Tibial artery (tissue), 4 donors: ENCODE data around the gene PITPNM3.

Source experiments
- DNase-seq, 2 donors: peaks; one replicate each; pipeline ENCODE4 v3.0.0-alpha.2; 2019
- H3K27ac ChIP-seq, 2 donors: fragments of 200-600 bp; sonication (generic) in 1 of 2; 1 replicate in 1 of 2; 2 replicates in 1 of 2; pipeline ENCODE4 v1.5.1; 2018 to 2019; ENCODE audit warnings: mild to moderate bottlenecking in 1 of 2
- H3K27me3 ChIP-seq, 2 donors: fragments of 200-600 bp; sonication (generic) in 1 of 2; one replicate each; pipeline versions ENCODE4 v1.5.1 to v1.6.0; 2016 to 2019
- H3K36me3 ChIP-seq, 3 donors: fragments of 200-600 bp; sonication (generic) in 2 of 3; one replicate each; pipeline ENCODE4 v1.5.1; 2016 to 2019; ENCODE audit warnings: mild to moderate bottlenecking in 2 of 3
- H3K4me1 ChIP-seq, 4 donors: fragments of 200-600 bp; sonication (generic) in 2 of 4; 1 replicate in 3 of 4; 2 replicates in 1 of 4; pipeline ENCODE4 v1.5.1; 2016 to 2019
- H3K4me3 ChIP-seq, 2 donors: fragments of 200-600 bp; sonication (generic) in 1 of 2; 1 replicate in 1 of 2; 2 replicates in 1 of 2; pipeline ENCODE4 v1.5.1; 2018 to 2019; ENCODE audit warnings: mild to moderate bottlenecking in 2 of 2
- H3K9me3 ChIP-seq, 3 donors: fragments of 200-600 bp; sonication (generic) in 1 of 3; one replicate each; pipeline ENCODE4 v1.5.1; 2016 to 2019
- CTCF ChIP-seq, 2 experiments: fragments of 200-600 bp in 1 of 2; fragments of 450-650 bp in 1 of 2; IDR thresholded peaks; one replicate each; pipeline ENCODE4 v1.5.1; 2017 to 2019; ENCODE audit warnings: antibody characterized with exemption in 2 of 2, mild to moderate bottlenecking in 1 of 2, moderate library complexity in 1 of 2
- intact Hi-C: fragments of 100-400 bp; cut with DNase I; formaldehyde crosslinking; loops from one replicate; pipeline ENCODE4 v1.15.0; 2023; ENCODE audit warnings: low total_unique reads

Gene PITPNM3

GRCh38 chr17:6509031-6509771 lies 47.2 kb downstream of the PITPNM3 start:
- Histone ChIP-seq H3K4me3 (no peak overlapping the region), H3K27ac (peak overlapping the region; percentile 45 to 46), H3K36me3 (no peaks in the 10 kb centered on the region), H3K27me3 (peaks cover 0 to 4% of the 10 kb centered on the region in 2 donors), H3K9me3 (no peaks in the 10 kb centered on the region), H3K4me1 (peaks cover 0 to 30% (median 2%) of the 10 kb centered on the region in 4 donors)
- peak in 1 of 2 donors; percentile 59 for DNase-seq
- intact Hi-C loops, result no loop called here
- no peak for TF ChIP-seq CTCF (IDR thresholded peaks at IDR 0.05)

- peaks cover 0 to 4% of the 10 kb centered on the region in 2 donors for H3K27me3 ChIP-seq
- H3K27ac ChIP-seq, result peak overlapping the region; percentile 45 to 46
- intact Hi-C loops, result no loop called here
- TF ChIP-seq CTCF (IDR thresholded peaks at IDR 0.05), result no peak
- H3K36me3 ChIP-seq, result no peaks in the 10 kb centered on the region
- no peaks in the 10 kb centered on the region for H3K9me3 ChIP-seq
- H3K4me3 ChIP-seq, result no peak overlapping the region
- peak in 1 of 2 donors; percentile 55 for DNase-seq
- H3K4me1 ChIP-seq, result peaks cover 0 to 30% (median 2%) of the 10 kb centered on the region in 4 donors
Observed at GRCh38 chr17:6508519-6509030, 47.8 kb downstream of the PITPNM3 start.

GRCh38 chr17:6508016-6508415 lies 48.3 kb downstream of the PITPNM3 start:
- intact Hi-C loops, result no loop called here
- H3K27ac ChIP-seq, result no peak overlapping the region
- peaks cover 0 to 4% of the 10 kb centered on the region in 2 donors for H3K27me3 ChIP-seq
- peak in 1 of 2 donors; percentile 35 for DNase-seq
- no peaks in the 10 kb centered on the region for H3K36me3 ChIP-seq
- no peak for TF ChIP-seq CTCF (IDR thresholded peaks at IDR 0.05)
- peaks cover 0 to 30% (median 2%) of the 10 kb centered on the region in 4 donors for H3K4me1 ChIP-seq
- no peaks in the 10 kb centered on the region for H3K9me3 ChIP-seq
- H3K4me3 ChIP-seq, result no peak overlapping the region

GRCh38 chr17:6507535-6507934 lies 48.8 kb downstream of the PITPNM3 start:
- TF ChIP-seq CTCF (IDR thresholded peaks at IDR 0.05), result no peak
- DNase-seq, result peak in 1 of 2 donors; percentile 66
- intact Hi-C loops, result no loop called here
- no peak overlapping the region for H3K27ac ChIP-seq
- no peaks in the 10 kb centered on the region for H3K9me3 ChIP-seq
- H3K27me3 ChIP-seq, result peaks cover 0 to 4% of the 10 kb centered on the region in 2 donors
- peaks cover 0 to 30% (median 2%) of the 10 kb centered on the region in 4 donors for H3K4me1 ChIP-seq
- no peak overlapping the region for H3K4me3 ChIP-seq
- no peaks in the 10 kb centered on the region for H3K36me3 ChIP-seq

GRCh38 chr17:6506679-6507231 lies 49.6 kb downstream of the PITPNM3 start:
- Histone ChIP-seq H3K4me1 (peaks cover 0 to 30% (median 2%) of the 10 kb centered on the region in 4 donors), H3K9me3 (no peaks in the 10 kb centered on the region), H3K27me3 (peaks cover 0 to 4% of the 10 kb centered on the region in 2 donors), H3K36me3 (no peaks in the 10 kb centered on the region), H3K27ac (no peak overlapping the region), H3K4me3 (no peak overlapping the region)
- no peak for TF ChIP-seq CTCF (IDR thresholded peaks at IDR 0.05)
- intact Hi-C loops, result no loop called here
- peak in 1 of 2 donors; percentile 61 for DNase-seq
